Loucy (cell line): Measurements from ENCODE around the gene STPG4.

Experiments
- CTCF ChIP-seq: fragments of 200-600 bp; sonication (generic); conservative IDR thresholded peaks from 2 replicates; pipeline ENCODE4 v1.5.1; 2014; ENCODE audit warnings: mild to moderate bottlenecking, antibody characterized with exemption, low read length
- EZH2phosphoT487 ChIP-seq: fragments of 200-600 bp; IDR thresholded peaks from 2 replicates; pipeline ENCODE4 v1.6.1; 2018; ENCODE audit warnings: antibody characterized with exemption, mild to moderate bottlenecking, moderate library complexity, borderline replicate concordance

- TF ChIP-seq CTCF (no peak), EZH2phosphoT487 (no peak)
Observed at GRCh38 chr2:47177043-47177565, 22.0 kb upstream of the STPG4 start.
